CD4-positive, alpha-beta T cell treated with Interferon alpha-2 for 1 hour (primary cell): ENCODE measurements around the gene HIPK2.

Experiments used
- DNase-seq, 2 donors: peaks; one replicate each; pipeline ENCODE4 v3.0.0-alpha.2; 2020 to 2022

HIPK2 gene

DNA sequence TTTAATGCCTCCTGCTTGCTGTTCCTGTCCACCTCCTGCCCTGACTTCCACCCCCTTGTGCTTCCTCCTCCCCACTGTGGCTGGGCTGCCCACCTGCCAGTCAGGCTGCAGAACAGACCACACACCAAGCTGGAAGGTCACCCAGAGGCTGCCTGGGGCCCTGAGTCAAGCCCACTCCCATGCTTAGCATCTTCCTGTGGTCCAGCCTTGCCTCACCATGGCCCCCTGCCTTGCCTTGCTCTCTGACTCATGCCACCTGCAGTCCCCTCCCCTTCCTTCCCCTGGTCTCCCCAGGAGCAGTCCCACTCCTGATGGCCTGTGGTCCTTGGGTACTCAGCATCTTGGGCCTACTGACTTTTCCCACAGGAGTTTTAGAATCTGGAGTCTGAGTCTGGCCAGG, 252.0 kb downstream of the HIPK2 start:
- DNase-seq = no peak

DNA sequence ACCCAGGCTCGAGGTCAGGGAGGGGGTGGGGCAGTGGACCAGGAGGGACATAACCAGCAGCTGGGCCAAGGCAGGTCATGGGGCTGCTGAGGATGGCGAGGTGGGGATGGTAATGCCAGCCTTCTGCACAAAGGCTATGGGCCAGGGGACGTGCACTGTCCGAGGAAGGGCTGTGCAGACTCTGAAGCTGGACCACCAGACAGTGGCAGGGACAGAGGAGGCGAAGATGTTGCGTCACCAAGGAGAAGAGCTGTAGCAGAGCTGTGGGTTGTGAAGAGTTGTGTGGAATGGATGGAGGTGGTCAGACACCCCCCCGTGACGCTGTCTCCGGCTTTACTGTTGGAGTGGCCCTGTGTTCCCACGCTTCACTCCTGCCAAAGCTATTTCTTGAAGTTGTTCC, 252.6 kb downstream of the HIPK2 start:
- no peak for DNase-seq

DNA sequence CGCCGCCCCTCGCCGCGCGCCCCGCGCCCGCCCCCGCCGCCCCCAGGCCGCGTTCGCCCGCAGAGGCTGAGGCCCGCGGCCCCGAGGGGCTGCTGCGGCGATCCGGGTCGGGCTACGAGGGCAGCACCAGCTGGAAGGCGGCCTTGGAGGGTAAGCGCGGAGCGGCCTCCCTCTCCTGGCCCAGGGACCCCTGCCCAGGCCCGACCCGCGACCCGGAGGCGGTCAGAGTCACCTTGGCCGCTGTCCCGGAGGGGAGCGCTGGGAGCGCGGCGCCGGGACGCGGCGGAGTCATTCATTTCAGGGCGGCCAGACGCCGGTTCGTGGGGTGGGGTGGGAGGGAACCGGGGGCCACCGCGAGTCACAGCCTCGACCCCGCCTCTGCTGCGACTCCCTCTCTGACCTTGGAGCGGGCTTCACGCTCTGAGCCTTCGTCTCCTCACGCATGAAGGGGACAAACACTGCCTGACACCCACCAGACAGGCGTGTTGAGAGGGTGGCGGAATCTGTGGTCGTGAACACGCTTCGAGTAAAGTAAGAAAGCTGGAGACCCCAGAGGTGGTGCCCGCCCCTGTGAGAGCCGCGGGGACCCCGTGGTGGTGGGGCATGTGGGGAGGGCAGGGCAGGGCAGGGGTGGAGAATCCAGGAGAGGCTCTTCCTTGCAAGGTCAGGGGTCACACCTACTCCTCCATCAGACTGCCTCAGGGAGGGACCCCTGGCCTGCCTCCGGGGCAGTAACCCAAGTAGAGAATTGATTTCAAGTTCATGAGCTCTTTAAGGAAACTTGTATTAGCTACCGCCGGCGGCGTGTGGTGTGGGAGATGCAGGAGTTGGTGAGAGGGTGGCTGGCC, 253.6 kb downstream of the HIPK2 start:
- no peak for DNase-seq

DNA sequence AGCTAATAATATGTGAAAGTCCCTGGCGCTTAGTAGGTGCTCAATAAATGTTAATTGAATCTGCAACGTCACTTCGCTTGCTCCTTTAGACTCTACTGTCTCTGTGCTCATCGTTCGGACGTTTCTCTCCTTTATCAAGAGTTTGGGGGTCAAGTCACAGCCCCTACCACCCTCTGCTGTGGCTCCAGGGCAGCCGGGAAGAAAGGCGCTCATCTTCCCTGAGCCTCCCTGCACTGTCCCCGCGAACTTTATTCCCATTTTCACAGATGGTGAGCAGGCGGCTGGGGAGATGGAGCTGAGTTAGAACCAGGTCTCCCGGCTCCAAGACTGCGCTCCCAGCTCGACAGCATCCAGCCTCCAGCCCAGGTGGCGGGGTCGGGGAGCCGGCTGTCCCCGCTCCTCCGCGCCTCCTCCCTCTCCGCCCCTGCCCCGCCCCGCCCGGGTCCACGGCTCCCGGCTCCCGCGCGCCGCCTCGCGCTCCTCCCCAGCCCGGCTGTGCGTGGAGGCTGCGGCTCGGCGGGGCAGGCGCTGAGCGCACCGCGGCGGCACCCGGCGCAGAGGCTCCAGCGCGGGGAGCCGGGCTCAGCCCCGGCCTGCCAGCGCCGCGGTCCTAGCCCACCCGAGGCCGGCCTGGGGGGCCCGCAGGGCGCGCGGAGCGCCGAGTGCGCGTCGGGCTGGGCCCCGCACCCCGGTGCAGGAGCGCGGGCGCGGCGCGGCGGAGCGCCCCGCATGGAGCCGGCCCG, 254.4 kb downstream of the HIPK2 start, which contains the start of gene CLEC2L:
CLEC2L (plus strand) TSS at position 487 of the 743 bp plus-strand sequence; CDS start at position 730, 243 bp downstream.
- no peak for DNase-seq

DNA sequence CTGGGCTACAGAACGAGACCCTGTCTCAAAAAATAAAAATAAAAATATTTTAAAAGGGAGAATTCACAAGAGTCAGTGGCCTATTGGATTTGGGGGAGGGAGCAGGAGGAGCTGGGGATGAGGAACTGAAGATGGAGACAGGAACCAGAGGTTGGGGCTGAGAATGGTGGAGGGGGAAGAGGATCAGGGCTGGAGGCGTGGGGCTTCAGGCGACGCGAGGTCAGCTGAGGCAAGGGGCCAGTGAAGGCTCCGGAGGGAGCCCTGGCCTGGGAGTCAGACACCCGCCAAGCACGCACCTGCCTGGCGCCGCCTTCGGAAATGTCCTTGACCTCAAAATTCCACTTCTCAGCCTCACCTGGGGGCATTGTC, 255.0 kb downstream of the HIPK2 start:
- no peak for DNase-seq

DNA sequence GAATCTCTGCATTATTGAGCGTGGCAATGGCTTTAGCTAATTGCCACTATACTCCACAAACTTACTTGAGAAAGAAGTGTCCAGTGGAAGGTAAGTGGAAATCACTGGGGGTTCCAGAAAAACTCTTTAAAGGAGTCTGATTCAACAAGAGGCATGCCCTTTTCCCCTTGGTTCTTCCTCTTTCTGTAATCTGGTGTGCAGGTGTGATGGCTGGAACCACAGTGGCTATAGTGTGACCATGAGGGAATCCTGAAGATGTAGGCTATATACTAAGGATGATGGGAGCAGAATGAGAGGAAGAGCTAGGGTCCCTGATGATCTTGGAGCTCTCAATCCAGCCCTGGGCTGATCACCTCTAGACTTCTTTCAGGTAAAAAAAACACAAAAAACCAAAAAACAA, 256.4 kb downstream of the HIPK2 start:
- DNase-seq = no peak

DNA sequence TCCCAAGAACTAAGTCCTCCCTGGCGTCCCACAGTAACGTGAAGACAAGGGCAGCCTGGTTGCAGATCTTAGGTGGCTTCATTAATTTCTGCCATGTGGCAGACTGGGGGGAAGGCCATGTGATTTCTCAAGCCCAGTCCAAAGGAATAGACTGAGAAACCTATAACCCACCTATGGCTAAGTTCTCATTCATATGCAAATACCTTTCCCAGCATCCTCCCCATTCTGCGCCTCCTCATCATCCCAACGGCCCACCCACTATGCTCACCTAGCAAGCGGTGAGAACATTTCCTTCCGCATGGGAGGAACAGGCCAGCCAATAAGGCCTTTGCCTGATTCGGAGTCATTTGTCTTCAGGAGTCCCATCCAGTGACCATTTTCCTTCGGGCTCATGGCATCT, 262.5 kb downstream of the HIPK2 start:
- no peak for DNase-seq
